SK-N-SH treated with all-trans-retinoic acid at 6 μM for 48 hours (cell line): ENCODE measurements around the gene PGC.

Experiments used
- ATAC-seq: fragments of 200-7000 bp; cut with Tn5 transposase; 3 replicates; pipeline ENCODE4 v1.9.1; 2020; ENCODE audit warnings: mild to moderate bottlenecking, moderate library complexity
- BACH2 ChIP-seq: fragments of 250-450 bp; sonication (Bioruptor Pico); IDR thresholded peaks from 2 replicates; pipeline ENCODE4 v1.9.0; 2021; ENCODE audit warnings: mild to moderate bottlenecking, borderline replicate concordance
- CREB5 ChIP-seq: fragments of 250-450 bp; sonication (Bioruptor Pico); IDR thresholded peaks from 2 replicates; pipeline ENCODE4 v1.5.1; 2020; ENCODE audit warnings: low read depth, mild to moderate bottlenecking, moderate library complexity
- CSDC2 ChIP-seq: fragments of 250-450 bp; sonication (Bioruptor Pico); IDR thresholded peaks from 2 replicates; pipeline ENCODE4 v1.5.0; 2020; ENCODE audit warnings: mild to moderate bottlenecking, moderate library complexity
- CSRNP3 ChIP-seq: fragments of 250-450 bp; sonication (Bioruptor Pico); IDR thresholded peaks from 2 replicates; pipeline ENCODE4 v1.5.1; 2021; ENCODE audit warnings: mild to moderate bottlenecking, moderate library complexity
- ESRRG ChIP-seq: fragments of 250-450 bp; sonication (Bioruptor Pico); IDR thresholded peaks from 2 replicates; pipeline ENCODE4 v1.6.1; 2021; ENCODE audit warnings: mild to moderate bottlenecking
- GLIS3 ChIP-seq: fragments of 250-450 bp; sonication (Bioruptor Pico); IDR thresholded peaks from 2 replicates; pipeline ENCODE4 v1.5.0; 2020; ENCODE audit warnings: mild to moderate bottlenecking, moderate library complexity
- OSR1 ChIP-seq: fragments of 250-450 bp; sonication (Bioruptor Pico); IDR thresholded peaks from 2 replicates; pipeline ENCODE4 v1.8.0; 2022; ENCODE audit warnings: moderate library complexity, mild to moderate bottlenecking, inconsistent platforms
- PATZ1 ChIP-seq: fragments of 250-450 bp; sonication (Bioruptor Pico); IDR thresholded peaks from 2 replicates; pipeline ENCODE4 v1.8.0; 2020; ENCODE audit warnings: mild to moderate bottlenecking, moderate library complexity, borderline replicate concordance
- POU6F1 ChIP-seq: fragments of 250-450 bp; sonication (Bioruptor Pico); IDR thresholded peaks from 2 replicates; pipeline ENCODE4 v1.8.0; 2021; ENCODE audit warnings: low read depth, mild to moderate bottlenecking, moderate library complexity, borderline replicate concordance
- RARB ChIP-seq: fragments of 250-450 bp; sonication (Bioruptor Pico); IDR thresholded peaks from 2 replicates; pipeline ENCODE4 v1.8.0; 2021; ENCODE audit warnings: mild to moderate bottlenecking, moderate library complexity
- SNAI2 ChIP-seq: fragments of 250-450 bp; sonication (Bioruptor Pico); IDR thresholded peaks from 2 replicates; pipeline ENCODE4 v1.5.0; 2020; ENCODE audit warnings: mild to moderate bottlenecking, moderate library complexity
- TCF4 ChIP-seq: fragments of 250-450 bp; sonication (Bioruptor Pico); IDR thresholded peaks from 2 replicates; pipeline ENCODE4 v1.8.0; 2021; ENCODE audit warnings: mild to moderate bottlenecking, moderate library complexity, borderline replicate concordance
- TOX ChIP-seq: fragments of 250-450 bp; sonication (Bioruptor Pico); IDR thresholded peaks from 2 replicates; pipeline ENCODE4 v1.8.0; 2021; ENCODE audit warnings: mild to moderate bottlenecking, moderate library complexity, borderline replicate concordance
- TSHZ2 ChIP-seq: fragments of 250-450 bp; sonication (Bioruptor Pico); IDR thresholded peaks from 2 replicates; pipeline ENCODE4 v1.5.0; 2020; ENCODE audit warnings: mild to moderate bottlenecking, moderate library complexity
- ZC3H10 ChIP-seq: fragments of 250-450 bp; sonication (Bioruptor Pico); IDR thresholded peaks from 2 replicates; pipeline ENCODE4 v1.5.1; 2021; ENCODE audit warnings: mild to moderate bottlenecking, moderate library complexity
- ZFP3 ChIP-seq: fragments of 250-450 bp; sonication (Bioruptor Pico); IDR thresholded peaks from 2 replicates; pipeline ENCODE4 v1.5.0; 2020; ENCODE audit warnings: mild to moderate bottlenecking, moderate library complexity
- ZFP30 ChIP-seq: fragments of 450-650 bp; formaldehyde crosslinking; IDR thresholded peaks from 2 replicates; pipeline ENCODE4 v1.5.0; 2022; ENCODE audit warnings: mild to moderate bottlenecking, moderate library complexity
- ZNF565 ChIP-seq: fragments of 450-650 bp; formaldehyde crosslinking; conservative IDR thresholded peaks from 2 replicates; pipeline ENCODE4 v1.5.0; 2020; ENCODE audit warnings: low read depth, mild to moderate bottlenecking, moderate library complexity
- ZNF8 ChIP-seq: fragments of 450-650 bp; formaldehyde crosslinking; IDR thresholded peaks from 2 replicates; pipeline ENCODE4 v1.5.0; 2020; ENCODE audit warnings: mild to moderate bottlenecking, moderate library complexity

PGC gene

GRCh38 chr6:41791305-41791704 lies 44.1 kb upstream of the PGC start:
- no peak for TF ChIP-seq PATZ1
- TF ChIP-seq TCF4 (CRISPR knock-in tag): no peak
- no peak for TF ChIP-seq ZNF565 (CRISPR knock-in tag)
- no peak for TF ChIP-seq TSHZ2
- no peak for TF ChIP-seq CREB5 (CRISPR knock-in tag)
- TF ChIP-seq ESRRG (CRISPR knock-in tag): no peak
- no peak for TF ChIP-seq ZFP3 (CRISPR knock-in tag)
- TF ChIP-seq OSR1: no peak
- TF ChIP-seq ZC3H10: no peak
- TF ChIP-seq RARB: no peak
- TF ChIP-seq TOX: no peak
- no peak for TF ChIP-seq CSRNP3 (CRISPR knock-in tag)
- TF ChIP-seq CSDC2 (CRISPR knock-in tag): no peak
- TF ChIP-seq POU6F1 (CRISPR knock-in tag): no peak
- no peak for TF ChIP-seq BACH2 (CRISPR knock-in tag)
- no peak for TF ChIP-seq GLIS3 (CRISPR knock-in tag)
- TF ChIP-seq SNAI2 (CRISPR knock-in tag): no peak
- TF ChIP-seq ZFP30 (CRISPR knock-in tag): no peak
- TF ChIP-seq ZNF8 (CRISPR knock-in tag): no peak
- no peak for ATAC-seq

- TF ChIP-seq ZFP30 (CRISPR knock-in tag) (no peak), PATZ1 (no peak), BACH2 (CRISPR knock-in tag) (no peak), ESRRG (CRISPR knock-in tag) (no peak), TCF4 (CRISPR knock-in tag) (no peak), ZNF565 (CRISPR knock-in tag) (no peak), SNAI2 (CRISPR knock-in tag) (no peak), ZFP3 (CRISPR knock-in tag) (no peak), TOX (no peak)
- no peak for ATAC-seq
Measured at GRCh38 chr6:41790045-41790444, 42.8 kb upstream of the PGC start.

GRCh38 chr6:41789390-41789724 lies 42.2 kb upstream of the PGC start:
- ATAC-seq: no peak
- TF ChIP-seq CSDC2 (CRISPR knock-in tag) (no peak), TCF4 (CRISPR knock-in tag) (no peak), BACH2 (CRISPR knock-in tag) (no peak), CREB5 (CRISPR knock-in tag) (no peak), PATZ1 (no peak), ZNF565 (CRISPR knock-in tag) (no peak)
